Muscle layer of colon (tissue), 2 donors: ENCODE measurements around the gene TDP2.
"Not testable (repeated sequence)": the region's sequence is repeated elsewhere in the genome, so short reads cannot be mapped to it uniquely, and the experiment has no call there.

Source experiments
- H3K27ac ChIP-seq: one replicate; pipeline ENCODE4 v1.7.0; 2013; ENCODE audit warnings: low read depth, mild to moderate bottlenecking, low read length, moderate library complexity
- H3K27me3 ChIP-seq, 2 donors: one replicate each; pipeline ENCODE4 v1.7.0; 2013; ENCODE audit warnings: low read length in 2 of 2, mild to moderate bottlenecking in 2 of 2; ENCODE audit not compliant: insufficient read depth in 2 of 2, control insufficient read depth in 1 of 2
- H3K36me3 ChIP-seq: one replicate; pipeline ENCODE4 v1.7.0; 2013; ENCODE audit warnings: mild to moderate bottlenecking, low read length; ENCODE audit not compliant: insufficient read depth
- H3K4me1 ChIP-seq: one replicate; pipeline ENCODE4 v1.7.0; 2013; ENCODE audit warnings: mild to moderate bottlenecking, low read length; ENCODE audit not compliant: insufficient read depth
- H3K4me3 ChIP-seq, 2 donors: one replicate each; pipeline ENCODE4 v1.7.0; 2013; ENCODE audit warnings: low read length in 2 of 2, low read depth in 1 of 2, mild to moderate bottlenecking in 1 of 2, moderate library complexity in 1 of 2
- H3K9ac ChIP-seq: one replicate; pipeline ENCODE4 v1.7.0; 2013; ENCODE audit warnings: low read length
- H3K9me3 ChIP-seq: one replicate; pipeline ENCODE4 v1.7.0; 2013; ENCODE audit warnings: mild to moderate bottlenecking, low read length
- donor health status: abdominal sarcoma.
- donor health status: Adenocarcinoma of cecum.

The TDP2 gene

GRCh38 chr6:24692848-24693592, 26.3 kb upstream of the TDP2 start:
- H3K9me3 ChIP-seq: no peaks in the 10 kb centered on the region
- H3K36me3 ChIP-seq: peaks cover 4% of the 10 kb centered on the region
- no peak overlapping the region for H3K9ac ChIP-seq
- H3K27me3 ChIP-seq: no peaks in the 10 kb centered on the region
- no peak overlapping the region for H3K27ac ChIP-seq
- H3K4me1 ChIP-seq: no peaks in the 10 kb centered on the region
- H3K4me3 ChIP-seq: no peak overlapping the region

DNA sequence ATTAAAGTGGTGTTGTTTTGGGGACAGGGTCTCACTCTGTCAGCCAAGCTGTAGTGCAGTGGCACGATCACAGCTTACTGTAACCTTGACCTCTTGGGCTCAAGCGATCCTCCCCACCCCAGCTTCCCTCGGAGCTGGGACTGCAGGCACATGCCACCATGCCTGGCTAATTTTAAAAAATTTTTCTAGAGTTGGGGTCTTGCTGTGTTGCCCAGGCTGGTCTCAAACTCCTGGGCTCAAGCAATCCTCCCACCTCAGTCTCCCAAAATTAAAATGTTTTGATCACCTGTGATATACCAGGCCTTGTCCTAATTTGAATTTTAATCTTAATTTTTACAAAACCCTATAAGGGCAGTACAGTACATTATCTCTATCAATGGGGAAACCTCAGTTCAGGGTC, 25.7 kb upstream of the TDP2 start:
- Histone ChIP-seq H3K27me3 (no peaks in the 10 kb centered on the region), H3K9ac (no peak overlapping the region), H3K36me3 (no peaks in the 10 kb centered on the region), H3K27ac (no peak overlapping the region), H3K4me1 (no peaks in the 10 kb centered on the region), H3K4me3 (no peak overlapping the region), H3K9me3 (no peaks in the 10 kb centered on the region)

DNA sequence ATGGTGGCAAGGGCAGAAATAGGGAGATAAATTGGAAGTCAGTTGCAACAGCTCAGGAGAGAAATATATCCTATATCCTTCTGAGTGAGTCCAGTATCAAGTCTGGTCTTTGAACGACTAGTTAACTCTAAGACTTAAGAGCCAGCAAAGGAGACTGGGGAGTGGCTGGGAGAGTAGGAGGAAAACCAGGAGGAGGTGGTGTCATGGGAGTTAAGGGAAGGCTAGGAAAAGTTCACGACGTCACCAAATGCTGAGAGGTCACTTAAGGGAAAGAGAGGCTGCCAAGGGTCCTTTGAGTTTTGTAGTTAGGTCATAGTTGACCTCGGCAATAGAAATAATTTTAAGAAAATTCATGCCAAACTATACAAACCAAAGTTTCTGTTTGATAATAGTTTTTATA, 25.3 kb upstream of the TDP2 start:
- Histone ChIP-seq H3K27ac (no peak overlapping the region), H3K4me3 (no peak overlapping the region), H3K36me3 (no peaks in the 10 kb centered on the region), H3K9ac (no peak overlapping the region), H3K4me1 (no peaks in the 10 kb centered on the region), H3K27me3 (no peaks in the 10 kb centered on the region), H3K9me3 (no peaks in the 10 kb centered on the region)

DNA sequence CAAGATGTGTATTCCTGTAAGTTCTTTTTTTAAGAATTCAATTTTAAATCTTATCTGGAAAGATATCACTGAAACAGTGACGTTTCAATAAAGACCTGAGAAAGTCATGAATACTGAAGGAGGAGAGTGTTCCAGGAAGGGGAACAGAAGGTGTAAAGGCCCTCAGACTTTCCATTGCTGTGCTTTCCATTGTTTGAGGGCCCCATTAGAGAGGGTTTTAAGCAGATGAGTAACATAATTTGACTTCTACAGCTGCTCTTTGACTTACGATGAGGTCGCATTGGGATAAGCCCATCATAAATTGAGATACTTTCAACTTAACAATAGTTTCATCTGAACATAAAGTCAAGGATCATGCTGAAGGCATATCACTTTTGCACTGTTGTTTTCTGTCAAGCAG, 24.9 kb upstream of the TDP2 start:
- Histone ChIP-seq H3K36me3 (no peaks in the 10 kb centered on the region), H3K27me3 (no peaks in the 10 kb centered on the region), H3K27ac (no peak overlapping the region), H3K9ac (no peak overlapping the region), H3K4me1 (no peaks in the 10 kb centered on the region), H3K4me3 (no peak overlapping the region), H3K9me3 (no peaks in the 10 kb centered on the region)

- H3K36me3 ChIP-seq: no peaks in the 10 kb centered on the region
- no peak overlapping the region for H3K4me3 ChIP-seq
- H3K9me3 ChIP-seq: no peaks in the 10 kb centered on the region
- H3K27me3 ChIP-seq: no peaks in the 10 kb centered on the region
- no peak overlapping the region for H3K27ac ChIP-seq
- H3K9ac ChIP-seq: no peak overlapping the region
- no peaks in the 10 kb centered on the region for H3K4me1 ChIP-seq
Observed at GRCh38 chr6:24690593-24690992, 23.9 kb upstream of the TDP2 start.

GRCh38 chr6:24689964-24690363, 23.3 kb upstream of the TDP2 start:
- no peak overlapping the region for H3K9ac ChIP-seq
- no peaks in the 10 kb centered on the region for H3K27me3 ChIP-seq
- no peak overlapping the region for H3K27ac ChIP-seq
- no peak overlapping the region for H3K4me3 ChIP-seq
- H3K36me3 ChIP-seq: no peaks in the 10 kb centered on the region
- no peaks in the 10 kb centered on the region for H3K9me3 ChIP-seq
- no peaks in the 10 kb centered on the region for H3K4me1 ChIP-seq

- no peaks in the 10 kb centered on the region for H3K4me1 ChIP-seq
- no peak overlapping the region for H3K4me3 ChIP-seq
- no peak overlapping the region for H3K27ac ChIP-seq
- H3K9me3 ChIP-seq: no peaks in the 10 kb centered on the region
- H3K9ac ChIP-seq: no peak overlapping the region
- H3K27me3 ChIP-seq: no peaks in the 10 kb centered on the region
- no peaks in the 10 kb centered on the region for H3K36me3 ChIP-seq
Observed at GRCh38 chr6:24686946-24687345, 20.2 kb upstream of the TDP2 start.

- Histone ChIP-seq H3K9ac (no peak overlapping the region), H3K4me3 (no peak overlapping the region), H3K27me3 (no peaks in the 10 kb centered on the region), H3K36me3 (no peaks in the 10 kb centered on the region), H3K9me3 (no peaks in the 10 kb centered on the region), H3K4me1 (no peaks in the 10 kb centered on the region), H3K27ac (no peak overlapping the region)
Observed at GRCh38 chr6:24686408-24686807, 19.7 kb upstream of the TDP2 start.

GRCh38 chr6:24683297-24684296, 16.9 kb upstream of the TDP2 start:
- Histone ChIP-seq H3K36me3 (no peaks in the 10 kb centered on the region), H3K27me3 (no peaks in the 10 kb centered on the region), H3K4me3 (no peak overlapping the region), H3K27ac (no peak overlapping the region), H3K9ac (no peak overlapping the region), H3K4me1 (no peaks in the 10 kb centered on the region), H3K9me3 (no peaks in the 10 kb centered on the region)

DNA sequence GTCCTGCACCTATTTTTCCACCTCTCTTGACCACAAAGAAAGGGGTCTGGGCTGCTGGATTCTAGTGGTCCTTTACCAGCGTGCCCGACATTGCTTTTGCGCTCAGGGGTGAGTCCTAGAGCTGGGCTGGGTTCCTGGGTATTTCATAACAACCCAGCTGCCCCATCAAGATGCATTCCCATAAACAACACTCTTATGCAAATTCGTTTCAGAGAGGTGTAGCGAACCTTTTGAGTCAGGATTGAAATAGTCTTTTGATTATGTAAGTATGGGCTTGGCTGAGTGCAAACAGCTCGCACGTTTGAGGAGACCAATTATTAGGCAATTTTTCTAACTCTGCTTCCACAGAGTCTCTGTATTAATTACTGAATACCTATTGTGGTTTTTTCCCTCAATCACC, 13.9 kb upstream of the TDP2 start:
- H3K27ac ChIP-seq: no peak overlapping the region

GRCh38 chr6:24678792-24679352, 12.2 kb upstream of the TDP2 start:
- not testable (repeated sequence) for H3K27ac ChIP-seq, H3K9me3 ChIP-seq, H3K4me3 ChIP-seq, H3K36me3 ChIP-seq, H3K9ac ChIP-seq, H3K27me3 ChIP-seq, H3K4me1 ChIP-seq

More for the DNA sequence above, 13.9 kb upstream of the TDP2 start:
- H3K27me3 ChIP-seq: no peaks in the 10 kb centered on the region
- H3K4me3 ChIP-seq: no peak overlapping the region
- H3K9me3 ChIP-seq: no peaks in the 10 kb centered on the region
- H3K9ac ChIP-seq: no peak overlapping the region
- H3K4me1 ChIP-seq: no peaks in the 10 kb centered on the region
- H3K36me3 ChIP-seq: no peaks in the 10 kb centered on the region
